GM12801 (cell line): ENCODE results near the gene S100A2.

Experiments used
- TF ChIP-seq, protein P1 (sequence below): IDR thresholded peaks from one replicate; pipeline ENCODE4 v1.5.1; 2011; ENCODE audit warnings: control low read depth; ENCODE audit not compliant: insufficient read length; ENCODE audit errors: extremely low read depth

S100A2 gene

DNA sequence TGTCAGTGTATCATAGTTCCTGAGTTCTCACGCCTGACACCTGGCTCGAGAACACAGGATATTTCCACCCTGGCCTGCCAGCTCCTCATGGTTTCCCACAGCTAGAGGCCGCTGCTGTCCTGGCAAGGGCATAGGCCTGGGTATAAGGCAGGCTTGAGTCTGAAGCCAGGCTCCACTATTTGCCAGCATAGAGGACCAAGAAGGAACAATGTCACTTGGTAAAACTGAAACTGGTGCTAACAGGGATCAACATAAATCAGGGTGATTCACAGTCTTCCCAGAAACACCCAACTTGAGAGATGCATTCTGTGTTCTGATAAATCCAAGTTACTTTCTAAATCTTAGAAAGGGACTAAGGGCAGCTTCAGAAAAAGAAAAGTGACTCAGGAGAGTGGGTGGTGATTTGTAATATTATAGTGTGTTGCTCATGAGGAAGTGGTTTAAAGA lies 6.9 kb upstream of the S100A2 start:
- TF ChIP-seq, protein P1, sequence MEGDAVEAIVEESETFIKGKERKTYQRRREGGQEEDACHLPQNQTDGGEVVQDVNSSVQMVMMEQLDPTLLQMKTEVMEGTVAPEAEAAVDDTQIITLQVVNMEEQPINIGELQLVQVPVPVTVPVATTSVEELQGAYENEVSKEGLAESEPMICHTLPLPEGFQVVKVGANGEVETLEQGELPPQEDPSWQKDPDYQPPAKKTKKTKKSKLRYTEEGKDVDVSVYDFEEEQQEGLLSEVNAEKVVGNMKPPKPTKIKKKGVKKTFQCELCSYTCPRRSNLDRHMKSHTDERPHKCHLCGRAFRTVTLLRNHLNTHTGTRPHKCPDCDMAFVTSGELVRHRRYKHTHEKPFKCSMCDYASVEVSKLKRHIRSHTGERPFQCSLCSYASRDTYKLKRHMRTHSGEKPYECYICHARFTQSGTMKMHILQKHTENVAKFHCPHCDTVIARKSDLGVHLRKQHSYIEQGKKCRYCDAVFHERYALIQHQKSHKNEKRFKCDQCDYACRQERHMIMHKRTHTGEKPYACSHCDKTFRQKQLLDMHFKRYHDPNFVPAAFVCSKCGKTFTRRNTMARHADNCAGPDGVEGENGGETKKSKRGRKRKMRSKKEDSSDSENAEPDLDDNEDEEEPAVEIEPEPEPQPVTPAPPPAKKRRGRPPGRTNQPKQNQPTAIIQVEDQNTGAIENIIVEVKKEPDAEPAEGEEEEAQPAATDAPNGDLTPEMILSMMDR = no peak

DNA sequence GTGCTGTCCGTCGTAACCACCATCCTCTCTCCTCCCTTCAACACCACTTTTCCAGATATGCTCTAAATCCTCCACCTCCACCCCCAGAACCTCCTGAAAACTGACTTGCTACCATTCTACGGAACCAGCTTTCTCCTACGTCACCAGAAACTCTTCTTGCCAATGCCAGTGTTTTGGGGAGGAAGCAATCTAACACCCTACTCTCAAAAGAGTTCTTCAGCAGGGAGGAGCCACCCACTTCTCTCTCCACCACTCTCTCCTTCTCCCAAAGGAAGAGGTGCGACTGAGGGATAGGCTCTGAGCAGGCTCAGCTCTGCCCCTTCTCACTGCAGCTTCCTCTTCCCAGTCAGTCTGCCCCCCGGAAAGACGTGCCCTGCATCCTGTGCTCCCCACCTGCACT lies 6.1 kb upstream of the S100A2 start:
- TF ChIP-seq, protein P1 = no peak

DNA sequence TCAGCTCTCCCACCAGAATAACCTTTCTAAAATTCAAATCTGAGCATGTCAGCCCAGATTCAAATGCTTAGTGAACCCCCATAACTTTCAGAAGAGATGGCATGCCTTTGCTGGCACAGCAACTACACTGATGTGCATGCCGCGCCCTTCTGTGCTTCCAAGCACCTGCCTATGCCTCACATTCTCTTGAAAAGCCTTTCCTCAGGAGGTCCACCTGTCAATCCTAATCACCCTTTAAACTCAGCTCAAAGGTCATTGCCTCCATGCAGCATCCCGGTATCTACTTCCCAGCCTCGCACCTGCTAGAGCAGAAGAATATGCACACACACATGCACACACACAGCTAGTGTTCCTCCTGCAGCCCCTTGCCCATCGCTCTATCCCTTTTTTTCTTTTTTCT lies 5.2 kb upstream of the S100A2 start:
- TF ChIP-seq, protein P1 = no peak

DNA sequence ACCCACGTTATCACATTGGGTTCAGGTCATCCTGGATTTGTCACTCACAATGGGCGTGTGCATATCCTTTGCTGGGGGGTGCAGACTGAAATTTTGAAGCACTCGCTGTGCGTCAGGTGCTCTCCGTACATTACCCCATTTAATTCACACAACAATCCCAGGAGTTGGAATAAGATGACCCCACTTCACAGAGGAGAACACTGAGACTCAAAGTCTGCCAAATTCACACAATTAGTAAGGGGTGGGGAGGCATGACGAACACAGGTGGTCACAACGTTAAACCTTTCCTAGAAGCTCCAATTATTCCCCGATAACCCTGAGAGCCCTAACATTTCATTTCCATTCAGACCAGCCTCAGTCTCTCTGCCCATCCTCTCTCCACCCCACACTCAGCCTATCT lies 3.8 kb upstream of the S100A2 start:
- TF ChIP-seq, protein P1 = no peak

DNA sequence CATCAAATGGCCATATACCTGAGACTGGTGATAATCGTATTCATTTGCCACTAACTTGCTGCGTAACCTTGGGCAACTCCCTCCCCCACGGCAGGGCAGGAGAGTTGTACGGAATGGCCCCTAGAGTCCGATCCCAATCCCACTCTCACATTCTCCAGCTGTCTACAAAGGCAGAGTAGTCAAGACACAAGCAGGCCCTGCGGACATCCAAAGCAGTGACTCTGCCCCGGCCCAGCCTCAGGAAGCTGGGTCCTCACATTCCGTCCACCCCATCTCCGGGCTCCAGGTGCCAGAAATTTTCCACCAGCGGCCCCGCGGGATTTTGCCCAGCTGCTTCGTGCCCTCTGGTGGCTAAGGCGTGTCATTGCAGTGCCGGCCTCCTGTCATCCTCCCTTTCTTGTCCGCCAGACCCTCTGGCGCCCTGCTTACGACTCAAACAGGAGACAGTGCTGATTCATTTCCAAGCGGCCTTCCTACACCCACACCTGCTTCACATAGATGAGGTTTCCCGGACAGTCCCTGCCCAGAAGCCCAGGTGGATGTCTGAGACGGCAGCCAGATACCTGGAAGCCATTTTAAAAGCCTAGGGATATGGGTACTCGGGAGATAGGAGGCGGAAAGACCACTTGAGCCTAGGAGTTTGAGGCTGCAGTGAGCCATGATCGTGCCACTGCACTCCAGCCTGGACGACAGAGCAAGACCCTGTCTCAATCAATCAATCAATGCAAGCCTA lies 2.9 kb upstream of the S100A2 start:
- TF ChIP-seq, protein P1 = peak; percentile 78

DNA sequence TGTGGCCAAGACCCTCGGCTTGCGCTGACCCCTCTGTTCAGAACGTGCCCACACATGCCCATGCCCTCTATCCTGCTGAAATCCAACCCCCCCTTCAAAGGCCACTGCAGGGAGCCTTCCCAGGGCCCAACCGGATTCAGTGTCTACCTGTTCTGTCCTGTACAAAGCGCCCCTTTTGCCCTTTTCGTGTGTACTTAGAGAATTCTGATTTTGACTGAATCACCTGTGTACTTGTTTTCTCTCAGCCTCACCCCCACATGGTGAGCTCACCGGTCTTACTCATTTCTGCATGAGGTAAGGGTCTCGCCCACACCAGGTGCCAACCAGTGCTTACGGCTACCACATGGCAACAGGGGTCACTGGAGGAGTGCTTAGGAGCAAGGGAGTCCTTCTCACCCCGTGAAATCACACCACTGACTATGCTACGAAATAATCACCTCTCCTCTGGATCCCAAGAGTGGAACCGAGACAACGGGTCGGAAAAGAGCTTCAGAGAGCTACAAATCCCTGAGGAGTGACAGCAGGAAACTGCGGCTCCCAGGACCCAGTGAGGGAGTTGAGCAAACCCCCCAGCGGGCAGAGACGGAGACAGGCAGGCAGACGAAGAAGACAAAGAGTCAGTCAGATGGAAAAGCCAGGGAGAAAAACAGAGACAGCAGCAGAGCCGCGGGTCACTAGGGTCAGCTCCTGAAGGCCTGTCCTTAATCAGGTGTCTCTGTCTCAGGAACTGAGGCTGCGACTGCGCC lies 2.1 kb upstream of the S100A2 start:
- TF ChIP-seq, protein P1 = no peak

DNA sequence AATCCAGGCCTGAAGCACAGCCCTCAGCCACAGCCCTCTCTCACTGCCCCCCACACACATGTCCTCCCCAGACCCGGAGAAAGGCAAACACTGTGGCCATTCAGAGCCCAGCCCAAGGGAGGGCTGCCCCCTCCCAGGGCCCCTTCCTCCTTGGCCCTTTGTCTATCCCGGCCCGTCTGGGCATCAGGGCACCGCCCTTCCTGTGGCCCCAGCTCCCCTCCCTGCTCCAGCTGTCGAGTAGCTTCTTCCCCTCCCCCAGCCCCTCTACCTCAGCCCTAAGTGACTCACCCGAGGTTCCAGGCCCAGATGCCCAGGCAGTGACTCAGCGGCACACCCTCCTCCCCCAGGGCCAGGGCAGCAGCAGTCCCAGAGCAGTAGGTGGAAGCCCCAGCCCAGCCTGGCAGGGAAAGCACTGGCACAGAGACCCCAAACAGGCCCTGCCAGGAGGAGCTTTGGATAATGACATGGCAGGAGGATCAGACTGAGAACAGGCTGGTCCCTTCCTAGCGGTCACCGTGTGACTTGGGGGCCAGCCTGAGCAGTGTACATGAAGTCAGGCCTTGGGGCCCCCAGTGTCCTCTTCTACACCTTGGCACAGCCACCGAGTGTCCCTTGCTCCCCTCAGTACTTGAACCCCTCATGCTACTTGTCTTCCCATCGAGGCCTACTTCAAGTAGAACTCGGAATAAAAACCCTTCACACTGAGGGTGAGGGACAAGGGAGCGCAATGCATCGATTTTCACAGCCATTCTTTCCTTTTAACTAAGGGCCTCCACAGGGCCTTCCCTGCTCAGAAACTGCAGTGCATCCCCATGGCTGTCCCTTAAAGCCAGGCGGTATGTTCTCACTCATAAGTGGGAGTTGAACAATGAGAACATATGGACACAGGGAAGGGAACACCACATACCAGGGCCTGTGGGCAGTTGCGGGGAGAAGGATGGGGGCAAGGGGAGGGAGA lies 1.0 kb upstream of the S100A2 start:
- TF ChIP-seq, protein P1 = no peak
